ENCODE data around the gene MIEN1.
"Not testable (repeated sequence)": the region's sequence is repeated elsewhere in the genome, so short reads cannot be mapped to it uniquely, and the experiment has no call there.

Gene MIEN1

GRCh38 chr17:39765766-39766165 is 35.4 kb upstream of the MIEN1 start:
- Histone ChIP-seq H2AFZ (ENCODE audit: low read length, unreplicated experiment) (no peak overlapping the region), H3K27me3 (ENCODE audit: insufficient read depth, low read length) (peaks cover 3% of the 10 kb centered on the region; the same call in 1 of the 2 replicates), H3K36me3 (ENCODE audit: insufficient read depth, low read length) (no peaks in the 10 kb centered on the region), H3K4me1 (ENCODE audit: control insufficient read depth, insufficient read depth, low read length, unreplicated experiment) (peaks cover 4% of the 10 kb centered on the region), H3K27ac (ENCODE audit: low read depth, low read length) (no peak overlapping the region), H3K4me3 (ENCODE audit: low read depth, low read length) (no peak overlapping the region), H3K79me2 (ENCODE audit: control insufficient read depth, insufficient read depth, low read length, unreplicated experiment) (no peaks in the 10 kb centered on the region)

- Histone ChIP-seq H2AFZ (ENCODE audit: low read length, unreplicated experiment) (no peak overlapping the region), H3K36me3 (ENCODE audit: insufficient read depth, low read length) (no peaks in the 10 kb centered on the region), H3K27me3 (ENCODE audit: insufficient read depth, low read length) (peaks cover 3% of the 10 kb centered on the region; the same call in 1 of the 2 replicates), H3K27ac (ENCODE audit: low read depth, low read length) (no peak overlapping the region), H3K4me3 (ENCODE audit: low read depth, low read length) (no peak overlapping the region), H3K79me2 (ENCODE audit: control insufficient read depth, insufficient read depth, low read length, unreplicated experiment) (no peaks in the 10 kb centered on the region), H3K4me1 (ENCODE audit: control insufficient read depth, insufficient read depth, low read length, unreplicated experiment) (peaks cover 4% of the 10 kb centered on the region)
Observed at GRCh38 chr17:39765175-39765574, 34.8 kb upstream of the MIEN1 start.

GRCh38 chr17:39764171-39764570 is 33.8 kb upstream of the MIEN1 start:
- H3K27me3 ChIP-seq (ENCODE audit: insufficient read depth, low read length); H3K4me1 ChIP-seq (ENCODE audit: control insufficient read depth, insufficient read depth, low read length, unreplicated experiment); H3K79me2 ChIP-seq (ENCODE audit: control insufficient read depth, insufficient read depth, low read length, unreplicated experiment): not testable (repeated sequence)

GRCh38 chr17:39763051-39763820 is 32.9 kb upstream of the MIEN1 start:
- Histone ChIP-seq H3K4me3 (ENCODE audit: low read depth, low read length) (no peak overlapping the region), H2AFZ (ENCODE audit: low read length, unreplicated experiment) (no peak overlapping the region), H3K36me3 (ENCODE audit: insufficient read depth, low read length) (no peaks in the 10 kb centered on the region), H3K4me1 (ENCODE audit: control insufficient read depth, insufficient read depth, low read length, unreplicated experiment) (peaks cover 4% of the 10 kb centered on the region), H3K27me3 (ENCODE audit: insufficient read depth, low read length) (peaks cover 3% of the 10 kb centered on the region; the same call in 1 of the 2 replicates), H3K27ac (ENCODE audit: low read depth, low read length) (no peak overlapping the region), H3K79me2 (ENCODE audit: control insufficient read depth, insufficient read depth, low read length, unreplicated experiment) (no peaks in the 10 kb centered on the region)

More at GRCh38 chr17:39764171-39764570, 33.8 kb upstream of the MIEN1 start:
- H3K4me3 ChIP-seq (ENCODE audit: low read depth, low read length); H2AFZ ChIP-seq (ENCODE audit: low read length, unreplicated experiment); H3K27ac ChIP-seq (ENCODE audit: low read depth, low read length); H3K36me3 ChIP-seq (ENCODE audit: insufficient read depth, low read length): not testable (repeated sequence)

GRCh38 chr17:39761861-39762496 is 31.6 kb upstream of the MIEN1 start:
- no peaks in the 10 kb centered on the region for H3K79me2 ChIP-seq (ENCODE audit: control insufficient read depth, insufficient read depth, low read length, unreplicated experiment)
- peaks cover 4% of the 10 kb centered on the region for H3K4me1 ChIP-seq (ENCODE audit: control insufficient read depth, insufficient read depth, low read length, unreplicated experiment)
- H3K27me3 ChIP-seq (ENCODE audit: insufficient read depth, low read length) = peaks cover 3% of the 10 kb centered on the region
- no peaks in the 10 kb centered on the region for H3K36me3 ChIP-seq (ENCODE audit: insufficient read depth, low read length)
- H2AFZ ChIP-seq (ENCODE audit: low read length, unreplicated experiment) = no peak overlapping the region
- no peak overlapping the region for H3K27ac ChIP-seq (ENCODE audit: low read depth, low read length)
- H3K4me3 ChIP-seq (ENCODE audit: low read depth, low read length) = no peak overlapping the region

- Histone ChIP-seq H3K27ac (ENCODE audit: low read depth, low read length) (no peak overlapping the region), H2AFZ (ENCODE audit: low read length, unreplicated experiment) (no peak overlapping the region), H3K4me3 (ENCODE audit: low read depth, low read length) (no peak overlapping the region), H3K36me3 (ENCODE audit: insufficient read depth, low read length) (no peaks in the 10 kb centered on the region), H3K79me2 (ENCODE audit: control insufficient read depth, insufficient read depth, low read length, unreplicated experiment) (no peaks in the 10 kb centered on the region), H3K4me1 (ENCODE audit: control insufficient read depth, insufficient read depth, low read length, unreplicated experiment) (peaks cover 11% of the 10 kb centered on the region), H3K27me3 (ENCODE audit: insufficient read depth, low read length) (no peaks in the 10 kb centered on the region; the same call in 1 of the 2 replicates)
Observed at GRCh38 chr17:39759204-39759603, 28.9 kb upstream of the MIEN1 start.

DNA sequence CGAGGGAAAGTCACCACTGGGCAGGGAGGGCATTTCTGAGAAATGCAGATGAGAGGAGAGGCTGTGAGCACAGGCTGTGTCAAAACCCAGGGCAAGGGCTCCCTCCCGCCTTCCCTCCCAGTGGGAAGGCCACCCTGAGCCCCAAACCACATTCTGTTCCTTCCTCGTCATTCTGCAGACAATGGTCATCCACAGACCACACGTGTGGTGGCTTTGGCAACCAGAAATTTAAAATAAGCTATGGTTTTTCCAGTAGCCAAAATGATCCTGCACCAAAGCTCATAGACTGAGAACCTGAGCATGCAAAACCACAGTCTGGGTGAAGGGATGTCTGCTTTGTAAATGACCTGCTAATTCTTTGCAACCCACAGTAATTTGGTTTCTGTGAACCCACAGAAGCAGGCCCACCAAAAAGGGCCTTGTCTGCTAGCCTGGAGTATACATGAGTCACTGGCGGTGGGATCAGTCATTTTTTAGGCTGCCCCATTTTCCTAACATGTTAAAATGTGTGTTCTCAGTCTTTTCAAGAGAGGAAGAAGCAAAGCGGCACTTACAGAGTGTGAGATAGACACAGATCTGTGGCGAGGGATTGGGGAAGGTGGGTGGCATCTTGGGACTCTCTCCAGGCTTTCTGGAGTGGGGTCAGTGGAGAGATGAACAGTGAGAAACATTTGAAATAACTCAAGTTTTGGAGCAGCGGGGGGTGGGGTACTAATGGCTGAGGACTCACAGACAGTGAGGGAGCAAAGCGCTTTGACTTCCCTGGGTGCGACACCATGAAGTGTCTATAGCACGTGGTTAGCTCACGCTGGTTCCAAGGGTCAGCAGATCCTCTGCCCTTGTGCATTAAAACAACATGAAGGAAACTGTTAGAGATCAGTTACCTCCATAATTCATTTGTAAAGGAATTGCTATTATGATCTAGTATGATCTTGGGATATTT is 27.9 kb upstream of the MIEN1 start:
- Histone ChIP-seq H3K36me3 (ENCODE audit: insufficient read depth, low read length) (no peaks in the 10 kb centered on the region), H3K79me2 (ENCODE audit: control insufficient read depth, insufficient read depth, low read length, unreplicated experiment) (no peaks in the 10 kb centered on the region), H3K4me1 (ENCODE audit: control insufficient read depth, insufficient read depth, low read length, unreplicated experiment) (peaks cover 12% of the 10 kb centered on the region), H3K4me3 (ENCODE audit: low read depth, low read length) (no peak overlapping the region), H2AFZ (ENCODE audit: low read length, unreplicated experiment) (no peak overlapping the region), H3K27me3 (ENCODE audit: insufficient read depth, low read length) (no peaks in the 10 kb centered on the region; the same call in 1 of the 2 replicates), H3K27ac (ENCODE audit: low read depth, low read length) (no peak overlapping the region)

DNA sequence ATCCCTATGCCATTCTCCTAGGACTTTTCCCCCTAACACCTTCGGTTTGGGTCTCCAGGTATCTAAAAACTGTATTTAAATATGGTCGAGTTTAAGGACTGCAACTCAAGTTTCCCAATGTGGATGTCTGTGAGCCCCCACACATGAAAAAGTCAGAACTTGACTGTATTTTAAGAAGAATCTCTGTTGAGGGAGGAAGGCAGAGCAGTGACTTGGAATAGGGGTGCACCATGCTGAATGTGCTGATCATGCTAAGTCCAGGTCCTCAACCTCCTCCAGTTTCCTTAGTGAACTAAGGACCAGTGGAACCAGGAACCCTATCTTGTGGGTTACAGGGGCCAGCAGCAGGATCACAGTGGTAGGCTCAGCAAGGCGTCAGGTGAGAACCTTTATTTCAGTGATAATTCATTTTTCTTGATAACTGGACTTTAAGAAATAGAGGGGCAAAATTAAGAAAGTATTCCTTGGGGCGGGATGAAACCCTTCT is 26.9 kb upstream of the MIEN1 start:
- peaks cover 10% of the 10 kb centered on the region for H3K4me1 ChIP-seq (ENCODE audit: control insufficient read depth, insufficient read depth, low read length, unreplicated experiment)
- no peak overlapping the region for H2AFZ ChIP-seq (ENCODE audit: low read length, unreplicated experiment)
- H3K79me2 ChIP-seq (ENCODE audit: control insufficient read depth, insufficient read depth, low read length, unreplicated experiment) = no peaks in the 10 kb centered on the region
- no peak overlapping the region for H3K4me3 ChIP-seq (ENCODE audit: low read depth, low read length)
- no peak overlapping the region for H3K27ac ChIP-seq (ENCODE audit: low read depth, low read length)
- no peaks in the 10 kb centered on the region; the same call in 1 of the 2 replicates for H3K27me3 ChIP-seq (ENCODE audit: insufficient read depth, low read length)
- H3K36me3 ChIP-seq (ENCODE audit: insufficient read depth, low read length) = no peaks in the 10 kb centered on the region

- H3K79me2 ChIP-seq (ENCODE audit: control insufficient read depth, insufficient read depth, low read length, unreplicated experiment) = no peaks in the 10 kb centered on the region
- no peak overlapping the region for H3K4me3 ChIP-seq (ENCODE audit: low read depth, low read length)
- H3K4me1 ChIP-seq (ENCODE audit: control insufficient read depth, insufficient read depth, low read length, unreplicated experiment) = peaks cover 10% of the 10 kb centered on the region
- H3K36me3 ChIP-seq (ENCODE audit: insufficient read depth, low read length) = no peaks in the 10 kb centered on the region
- H2AFZ ChIP-seq (ENCODE audit: low read length, unreplicated experiment) = no peak overlapping the region
- H3K27ac ChIP-seq (ENCODE audit: low read depth, low read length) = no peak overlapping the region
- no peaks in the 10 kb centered on the region; the same call in 1 of the 2 replicates for H3K27me3 ChIP-seq (ENCODE audit: insufficient read depth, low read length)
Observed at GRCh38 chr17:39756380-39757079, 26.2 kb upstream of the MIEN1 start.
